ENCODE results near the gene FBXW8.
A peak's percentile ranks its signal among the peaks of the same experiment; 100 is the strongest.

FBXW8 gene

DNA sequence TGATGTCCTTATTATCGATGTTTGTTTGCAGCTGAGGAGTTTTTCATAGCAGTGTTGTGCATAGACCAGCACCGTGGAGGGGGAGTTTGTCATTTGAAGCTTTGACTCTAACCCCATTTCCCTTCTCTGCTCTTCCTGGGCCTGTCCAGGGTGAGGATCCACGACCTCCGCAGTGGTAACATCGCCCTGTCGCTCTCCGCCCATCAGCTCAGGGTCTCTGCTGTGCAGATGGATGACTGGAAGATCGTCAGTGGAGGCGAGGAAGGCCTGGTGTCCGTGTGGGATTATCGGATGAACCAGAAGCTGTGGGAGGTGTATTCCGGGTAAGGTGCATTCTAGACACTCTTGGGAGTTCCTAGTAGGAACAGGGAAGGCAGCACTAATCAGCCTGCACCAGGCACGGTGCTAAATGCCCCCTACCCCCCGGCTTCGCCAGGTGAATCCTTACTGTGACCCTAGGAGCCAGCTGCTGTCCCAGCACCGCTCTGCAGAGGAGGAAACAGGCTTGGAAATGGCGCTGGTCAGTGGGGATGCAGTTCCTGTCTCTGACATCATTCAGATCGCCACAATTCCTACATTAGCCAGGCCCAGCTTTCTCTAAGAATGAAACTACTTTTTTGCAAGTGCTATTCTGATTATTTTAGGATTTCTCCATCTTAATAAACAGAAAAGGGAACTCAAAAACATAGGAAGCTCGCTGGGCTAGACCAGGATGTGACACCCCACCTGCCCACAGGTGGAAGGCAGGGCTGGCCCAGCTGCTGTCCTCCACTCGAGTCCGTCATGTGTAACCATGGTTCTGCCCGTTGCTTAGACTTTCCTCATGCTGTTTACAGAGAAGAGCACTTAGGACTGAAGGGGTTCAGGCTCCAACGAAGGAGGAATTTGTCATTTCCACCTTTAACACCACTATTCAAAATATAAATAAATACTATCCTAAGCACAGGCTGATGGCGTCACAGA lies 113.5 kb downstream of the FBXW8 start:
- DNase-seq (ENCODE audit: low read depth): no peak

DNA sequence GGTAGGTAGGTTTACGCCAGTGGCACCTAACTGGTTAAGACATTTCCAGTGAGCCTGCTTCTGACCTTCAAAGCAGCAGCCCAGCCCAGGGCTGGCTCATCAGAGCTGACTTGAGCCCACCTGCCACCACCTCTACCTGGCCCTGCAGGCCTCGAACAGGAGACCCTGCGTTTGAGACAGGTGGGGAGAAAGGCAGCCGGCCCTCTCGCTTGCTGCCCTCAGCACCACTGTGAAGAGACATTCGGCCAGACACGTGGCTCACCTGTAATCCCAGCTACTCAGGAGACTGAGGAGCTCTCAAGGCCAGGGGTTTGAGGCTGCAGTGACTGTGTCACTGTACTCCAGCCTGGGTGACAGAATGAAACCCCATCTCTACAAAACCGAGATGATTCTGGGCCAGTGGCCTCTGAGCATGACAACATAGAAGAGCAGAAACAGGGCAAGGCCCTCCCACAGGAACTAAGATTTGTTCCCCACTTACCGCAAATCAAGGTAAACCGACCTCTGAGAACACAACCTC lies 114.3 kb downstream of the FBXW8 start:
- no peak for DNase-seq (ENCODE audit: low read depth)

GRCh38 chr12:117025481-117026151 lies 114.9 kb downstream of the FBXW8 start:
- peak; percentile 11 for DNase-seq (ENCODE audit: low read depth)

- no peak for DNase-seq (ENCODE audit: low read depth)
These were observed 115.6 kb downstream of the FBXW8 start for GRCh38 chr12:117026343-117026742.

- DNase-seq (ENCODE audit: low read depth): no peak
These were observed 116.1 kb downstream of the FBXW8 start for GRCh38 chr12:117026921-117027250.

DNA sequence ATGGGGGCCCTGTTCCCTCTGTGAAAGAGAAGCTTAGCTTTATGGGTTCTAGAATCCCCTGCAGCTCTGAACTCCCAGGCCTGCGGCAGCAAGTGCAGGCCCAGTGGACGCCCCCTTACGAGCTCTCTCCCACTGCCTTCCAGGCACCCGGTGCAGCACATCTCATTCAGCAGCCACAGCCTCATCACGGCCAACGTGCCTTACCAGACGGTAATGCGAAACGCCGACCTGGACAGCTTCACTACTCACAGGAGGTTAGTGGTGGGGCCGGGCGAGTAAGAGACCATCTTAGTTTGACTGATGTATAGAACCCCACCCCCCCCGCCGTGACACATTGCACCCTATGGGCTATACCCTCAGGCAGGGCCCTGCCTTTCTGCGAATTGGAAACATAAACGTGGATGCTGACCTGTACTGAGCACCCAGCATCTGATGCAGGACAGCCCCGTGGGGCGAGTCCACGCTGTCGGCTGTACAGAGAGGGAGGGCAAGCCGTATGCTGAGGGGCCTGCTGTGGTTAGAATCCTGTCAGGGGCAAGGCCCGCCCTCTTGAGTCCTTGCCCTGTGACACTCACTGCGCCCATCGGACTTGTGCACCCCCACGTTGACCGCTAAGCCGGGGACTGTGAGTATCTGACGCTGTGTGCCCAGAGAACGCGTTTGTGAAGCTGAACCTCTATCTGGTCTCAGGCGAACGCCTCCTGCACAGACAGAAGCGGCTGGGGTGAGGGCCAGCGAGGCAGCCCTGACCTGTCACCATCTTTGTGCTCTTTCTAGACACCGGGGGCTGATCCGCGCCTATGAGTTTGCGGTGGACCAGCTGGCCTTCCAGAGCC lies 116.7 kb downstream of the FBXW8 start:
- DNase-seq (ENCODE audit: low read depth): no peak

- no peak for DNase-seq (ENCODE audit: low read depth)
These were observed 117.5 kb downstream of the FBXW8 start for GRCh38 chr12:117028254-117028653.

GRCh38 chr12:117030187-117030900 lies 119.6 kb downstream of the FBXW8 start:
- DNase-seq (ENCODE audit: low read depth): no peak

DNA sequence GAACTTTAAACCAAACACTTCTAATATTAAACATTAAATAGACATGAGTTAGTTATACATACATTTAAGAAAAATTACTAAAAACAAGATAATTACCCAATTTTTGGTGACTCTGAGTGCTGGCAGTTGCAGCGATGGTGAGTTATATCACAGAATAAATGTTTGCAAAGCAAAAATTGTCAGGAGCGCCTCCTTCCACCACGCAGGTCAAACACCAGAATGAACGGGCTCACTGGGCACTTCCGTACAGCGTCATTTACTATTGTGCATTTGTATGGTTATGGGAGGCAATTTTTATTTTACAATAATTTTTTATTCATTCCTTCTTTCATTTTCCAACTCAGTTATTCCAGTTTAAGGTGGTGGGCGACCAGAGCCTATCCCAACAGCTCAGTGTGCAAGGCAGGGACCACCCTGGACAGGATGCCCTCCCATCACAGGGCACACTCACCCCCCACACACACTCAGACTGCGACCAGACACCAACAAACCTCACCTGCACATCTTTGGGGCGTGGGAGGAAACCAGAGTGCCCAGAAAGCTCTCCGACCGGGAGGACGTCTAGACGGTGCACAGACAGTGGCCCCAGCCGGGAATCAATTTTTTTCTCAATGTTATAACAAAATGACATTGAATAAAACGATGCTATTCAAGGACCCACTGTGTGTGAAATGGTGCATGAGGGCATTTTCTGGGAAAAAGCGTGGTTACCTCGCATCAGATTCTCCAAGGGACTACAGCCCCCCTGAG lies 121.3 kb downstream of the FBXW8 start:
- DNase-seq (ENCODE audit: low read depth): no peak

DNA sequence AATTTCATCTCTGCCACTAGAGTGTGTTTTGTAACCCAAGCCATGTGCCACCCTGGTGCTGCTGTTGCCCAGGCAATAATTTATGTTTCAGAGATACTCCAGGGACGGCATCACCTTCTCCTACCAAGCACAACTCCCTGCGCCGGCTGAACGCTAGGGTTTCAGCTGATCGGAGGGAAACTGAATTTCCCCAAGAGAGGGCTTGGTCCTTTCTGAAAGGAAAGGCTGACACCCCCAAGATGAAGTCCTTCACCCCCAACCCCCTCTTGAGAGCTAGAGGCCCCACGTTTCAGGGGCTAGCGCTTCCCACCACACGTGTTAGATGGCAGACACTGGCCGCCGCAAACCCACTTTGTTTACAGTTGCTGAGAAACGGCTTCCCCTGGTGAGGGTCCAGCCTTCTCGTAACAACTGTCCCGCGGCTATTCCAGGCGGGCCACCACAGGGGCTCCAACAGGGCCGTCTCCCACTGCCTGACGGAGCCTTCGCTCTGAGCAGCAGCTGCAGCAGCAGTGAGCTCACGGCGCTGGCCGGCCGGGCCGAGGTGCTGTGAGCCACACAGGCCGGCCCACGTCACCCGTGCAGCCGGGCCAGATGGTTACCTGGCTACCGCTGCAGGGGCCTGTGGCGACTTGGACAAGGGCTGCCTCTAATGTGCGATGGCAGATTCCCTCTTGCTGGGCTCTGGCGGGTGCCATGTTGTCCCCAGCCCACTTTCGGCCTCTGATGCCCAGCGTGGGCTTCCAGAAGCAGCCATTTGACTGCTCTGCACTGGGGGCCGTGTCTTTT lies 122.0 kb downstream of the FBXW8 start:
- no peak for DNase-seq (ENCODE audit: low read depth)

DNA sequence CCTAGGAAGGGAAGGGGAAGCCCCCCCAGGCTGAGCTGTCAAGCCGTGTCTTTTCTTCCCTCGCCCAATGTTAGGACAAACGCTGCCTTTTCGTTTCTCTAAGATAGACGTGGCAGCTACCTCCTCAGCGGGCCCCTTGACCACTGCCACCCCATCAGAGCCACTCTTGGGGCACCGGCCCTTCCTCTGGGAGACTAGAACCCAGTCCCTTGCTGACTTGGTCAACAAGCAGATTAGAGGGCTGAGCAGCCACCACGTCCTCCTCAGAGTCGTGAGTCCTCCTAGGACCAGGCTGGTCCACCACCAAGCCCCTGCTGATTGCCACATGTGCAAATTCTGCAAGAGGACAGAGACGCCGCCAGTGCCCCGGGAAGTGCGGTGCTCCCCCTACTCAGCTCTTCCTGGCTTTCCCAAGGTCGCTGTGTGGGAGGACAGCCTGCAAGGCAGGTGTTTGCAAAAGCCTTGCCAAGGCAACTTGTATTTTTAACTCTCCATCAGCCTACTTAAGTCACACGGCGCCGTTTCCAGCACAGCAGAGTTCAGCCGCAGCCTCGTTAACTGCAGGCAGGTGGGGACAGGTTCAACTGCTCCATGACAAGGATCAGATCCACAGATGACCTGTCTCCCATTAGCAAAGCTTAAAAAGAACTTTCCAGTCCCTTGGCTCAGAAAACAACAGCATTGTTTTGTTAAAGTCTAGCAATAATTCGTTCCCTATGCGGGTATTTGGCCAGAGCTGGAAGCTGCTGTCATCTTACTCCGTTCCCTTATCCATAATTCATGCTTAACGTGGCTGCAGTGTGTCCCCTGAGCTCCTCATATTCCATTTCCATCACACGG lies 122.9 kb downstream of the FBXW8 start:
- DNase-seq (ENCODE audit: low read depth): no peak

GRCh38 chr12:117034249-117034648 lies 123.5 kb downstream of the FBXW8 start:
- DNase-seq (ENCODE audit: low read depth): no peak

DNA sequence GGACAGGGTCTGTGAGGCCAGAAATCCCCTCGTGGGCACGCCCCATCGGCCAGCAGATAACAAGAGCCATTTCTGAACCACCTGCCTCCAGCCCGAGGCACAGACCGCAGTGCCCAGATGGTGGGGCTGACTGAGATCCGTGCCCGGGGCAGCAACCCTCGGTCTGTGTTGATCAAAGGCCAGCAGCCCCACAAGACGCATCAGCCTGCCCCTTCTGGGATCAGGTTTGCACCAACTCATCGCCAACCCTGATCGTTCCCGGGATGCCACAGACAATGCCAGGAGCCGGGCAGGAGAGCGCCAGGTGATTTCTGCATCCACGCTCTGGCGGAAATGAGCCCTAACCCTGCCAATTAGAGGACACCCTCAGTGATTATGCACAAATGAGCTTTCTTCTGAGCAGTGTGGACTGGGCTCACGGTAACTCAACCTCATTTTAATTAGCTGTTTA lies 124.0 kb downstream of the FBXW8 start:
- no peak for DNase-seq (ENCODE audit: low read depth)

- DNase-seq (ENCODE audit: low read depth): no peak
These were observed 124.5 kb downstream of the FBXW8 start for GRCh38 chr12:117035287-117035686.

GRCh38 chr12:117036046-117036445 lies 125.3 kb downstream of the FBXW8 start:
- no peak for DNase-seq (ENCODE audit: low read depth)

GRCh38 chr12:117036547-117036946 lies 125.8 kb downstream of the FBXW8 start:
- DNase-seq (ENCODE audit: low read depth): no peak

DNA sequence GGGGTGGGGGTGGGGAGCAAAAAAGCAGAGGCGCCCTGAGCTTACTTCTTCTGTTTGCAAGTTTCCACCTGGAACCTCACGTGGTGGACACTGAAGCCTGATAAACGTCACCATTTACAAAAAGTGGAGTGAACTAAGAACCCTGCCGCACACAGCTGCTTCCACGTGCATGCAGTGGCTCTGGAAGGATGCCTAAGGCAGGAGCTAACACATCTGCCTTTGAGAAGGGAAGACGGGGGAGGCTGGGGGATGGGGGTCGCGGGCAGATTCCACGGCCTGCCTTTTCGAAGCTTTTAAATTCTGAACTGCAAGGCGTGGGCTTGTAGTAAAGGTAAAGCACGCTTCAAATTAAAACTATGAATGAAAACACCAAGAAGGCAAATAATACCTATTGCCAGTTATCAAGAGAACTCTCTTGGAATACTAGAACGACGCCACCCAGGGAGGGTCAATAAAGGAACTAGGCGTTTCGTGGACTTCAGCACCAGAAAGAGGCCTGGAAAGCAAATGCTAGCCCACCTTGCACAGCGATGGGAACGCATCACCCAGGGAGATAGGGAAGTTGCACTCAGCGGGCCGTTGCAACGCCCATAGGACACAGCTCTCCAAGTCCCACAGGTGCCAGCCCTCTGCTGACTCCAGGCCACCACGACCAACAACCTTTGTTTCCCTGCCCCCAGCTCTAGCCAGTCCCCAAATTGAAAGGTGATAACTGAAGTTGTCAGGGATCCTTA lies 126.7 kb downstream of the FBXW8 start:
- DNase-seq (ENCODE audit: low read depth): no peak

DNA sequence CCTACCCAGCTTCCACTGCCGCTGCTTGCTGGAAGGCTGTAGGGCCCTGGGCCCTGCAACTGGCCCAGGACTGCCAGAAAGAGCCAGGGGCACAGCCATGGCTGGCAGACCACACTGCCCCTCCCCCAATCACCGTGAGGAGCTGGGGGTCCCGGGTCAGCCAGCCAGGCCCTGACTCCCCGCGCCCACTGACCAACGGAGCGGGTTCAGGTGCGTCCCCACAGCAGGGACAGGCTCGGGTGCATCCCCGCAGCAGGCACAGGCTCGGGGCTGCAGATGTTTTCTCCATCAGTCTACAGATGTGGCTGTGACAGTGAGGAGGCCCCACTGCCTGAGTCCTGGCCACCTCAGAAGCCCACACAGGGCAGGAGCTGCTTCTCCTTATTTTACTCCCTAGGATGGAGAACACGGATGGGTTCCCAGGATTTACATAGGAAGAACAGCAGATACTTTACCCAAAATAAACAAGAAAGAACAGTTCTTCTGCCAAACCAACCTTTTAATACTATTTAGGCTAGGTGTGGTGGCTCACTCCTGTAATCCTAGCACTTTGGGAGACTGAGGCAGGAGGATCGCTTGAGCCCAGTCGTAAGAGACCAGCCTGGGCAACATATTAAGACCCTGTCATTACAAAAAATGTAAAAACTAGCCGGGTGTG lies 127.4 kb downstream of the FBXW8 start:
- no peak for DNase-seq (ENCODE audit: low read depth)
